HL-60 (cell line): Measurements from ENCODE around the gene SRBD1.

Experiments
- DNase-seq, 2 experiments: peaks; one replicate each; pipeline ENCODE4 v3.0.0-alpha.2; 2010 to 2020; ENCODE audit warnings: low read depth in 1 of 2, low spot score in 1 of 2
- H3K27ac ChIP-seq: fragments of 250-450 bp; sonication (Bioruptor Pico); replicated peaks from 2 replicates; pipeline ENCODE4 v1.5.1; 2020; ENCODE audit warnings: mild to moderate bottlenecking, moderate library complexity
- H3K27me3 ChIP-seq: fragments of 250-450 bp; sonication (Bioruptor Pico); 2 replicates; pipeline ENCODE4 v1.5.1; 2021; ENCODE audit warnings: mild to moderate bottlenecking, moderate library complexity; ENCODE audit not compliant: insufficient read depth, poor library complexity, severe bottlenecking
- H3K4me3 ChIP-seq: replicated peaks from 2 replicates; pipeline ENCODE4 v1.5.1; 2011; ENCODE audit warnings: mild to moderate bottlenecking, control low read depth, low read length; ENCODE audit not compliant: insufficient read depth
- GABPA ChIP-seq: IDR thresholded peaks from 2 replicates; pipeline ENCODE4 v1.6.1; 2012; ENCODE audit warnings: low read depth
- POLR2AphosphoS5 ChIP-seq: IDR thresholded peaks from 2 replicates; pipeline ENCODE4 v1.6.1; 2012; ENCODE audit warnings: low read depth
- REST ChIP-seq: IDR thresholded peaks from 2 replicates; pipeline ENCODE4 v1.6.1; 2012; ENCODE audit warnings: low read depth; ENCODE audit not compliant: insufficient replicate concordance
- SPI1 ChIP-seq: IDR thresholded peaks from 2 replicates; pipeline ENCODE4 v1.6.1; 2012; ENCODE audit warnings: low read depth, mild to moderate bottlenecking, borderline replicate concordance
- TF ChIP-seq, protein P1 (sequence below): IDR thresholded peaks from one replicate; pipeline ENCODE4 v1.5.1; 2011; ENCODE audit warnings: low read length, control low read depth, inconsistent platforms; ENCODE audit not compliant: insufficient read depth

SRBD1 gene

GRCh38 chr2:45446016-45446415, 165.1 kb downstream of the SRBD1 start:
- Histone ChIP-seq H3K27me3 (no peaks in the 10 kb centered on the region), H3K27ac (no peak overlapping the region), H3K4me3 (no peak overlapping the region)
- TF ChIP-seq REST, result no peak
- TF ChIP-seq, protein P1, sequence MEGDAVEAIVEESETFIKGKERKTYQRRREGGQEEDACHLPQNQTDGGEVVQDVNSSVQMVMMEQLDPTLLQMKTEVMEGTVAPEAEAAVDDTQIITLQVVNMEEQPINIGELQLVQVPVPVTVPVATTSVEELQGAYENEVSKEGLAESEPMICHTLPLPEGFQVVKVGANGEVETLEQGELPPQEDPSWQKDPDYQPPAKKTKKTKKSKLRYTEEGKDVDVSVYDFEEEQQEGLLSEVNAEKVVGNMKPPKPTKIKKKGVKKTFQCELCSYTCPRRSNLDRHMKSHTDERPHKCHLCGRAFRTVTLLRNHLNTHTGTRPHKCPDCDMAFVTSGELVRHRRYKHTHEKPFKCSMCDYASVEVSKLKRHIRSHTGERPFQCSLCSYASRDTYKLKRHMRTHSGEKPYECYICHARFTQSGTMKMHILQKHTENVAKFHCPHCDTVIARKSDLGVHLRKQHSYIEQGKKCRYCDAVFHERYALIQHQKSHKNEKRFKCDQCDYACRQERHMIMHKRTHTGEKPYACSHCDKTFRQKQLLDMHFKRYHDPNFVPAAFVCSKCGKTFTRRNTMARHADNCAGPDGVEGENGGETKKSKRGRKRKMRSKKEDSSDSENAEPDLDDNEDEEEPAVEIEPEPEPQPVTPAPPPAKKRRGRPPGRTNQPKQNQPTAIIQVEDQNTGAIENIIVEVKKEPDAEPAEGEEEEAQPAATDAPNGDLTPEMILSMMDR, result no peak
- TF ChIP-seq POLR2AphosphoS5, result no peak
- TF ChIP-seq GABPA, result no peak
- no peak for TF ChIP-seq SPI1
- DNase-seq, result no peak

- TF ChIP-seq SPI1 (no peak), GABPA (no peak), POLR2AphosphoS5 (no peak), REST (no peak)
- TF ChIP-seq, protein P1, result no peak
- Histone ChIP-seq H3K27ac (no peak overlapping the region), H3K4me3 (no peak overlapping the region), H3K27me3 (no peaks in the 10 kb centered on the region)
- no peak for DNase-seq
Measured at GRCh38 chr2:45445037-45445436, 166.0 kb downstream of the SRBD1 start.

DNA sequence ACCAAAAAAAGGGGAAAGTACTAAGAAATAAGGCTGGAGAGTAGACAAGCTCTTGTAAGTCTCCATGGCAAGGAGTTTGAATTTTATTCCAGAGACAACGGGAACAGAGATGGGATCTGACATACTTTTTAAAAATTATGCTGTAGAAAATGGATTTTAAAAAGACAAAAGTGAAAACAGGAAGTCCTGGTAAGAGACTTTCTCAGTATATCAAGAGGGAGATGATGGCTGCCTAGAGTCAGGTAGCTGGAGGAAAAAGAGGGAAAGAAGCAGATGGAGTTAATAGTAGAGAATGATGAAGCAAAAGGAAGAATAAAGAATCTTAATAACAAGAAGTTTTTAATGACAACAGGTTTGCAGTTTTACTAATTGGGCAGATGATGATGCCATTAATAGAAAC, 168.1 kb downstream of the SRBD1 start:
- no peak overlapping the region for H3K4me3 ChIP-seq
- no peak for DNase-seq
- H3K27me3 ChIP-seq, result no peaks in the 10 kb centered on the region
- H3K27ac ChIP-seq, result no peak overlapping the region
- no peak for TF ChIP-seq REST
- peak; percentile 71 for TF ChIP-seq SPI1

GRCh38 chr2:45442026-45442425, 169.0 kb downstream of the SRBD1 start:
- Histone ChIP-seq H3K4me3 (no peak overlapping the region), H3K27me3 (no peaks in the 10 kb centered on the region), H3K27ac (no peak overlapping the region)
- no peak for DNase-seq
- TF ChIP-seq SPI1 (no peak), GABPA (no peak), POLR2AphosphoS5 (no peak), REST (no peak)
- TF ChIP-seq, protein P1, result no peak
